HepG2 (cell line): ENCODE measurements around the gene NFYC. TPM values are rescaled to one million over a fixed set of nuclear protein-coding genes. Genes with fewer than 3 reads are reported as not detected.

Source experiments
- ARID3A ChIP-seq: IDR thresholded peaks from 2 replicates; pipeline ENCODE4 v1.6.1; 2012; ENCODE audit warnings: low read depth, low read length, improper control_type of control experiment
- DMTF1 ChIP-seq: sonication (generic); formaldehyde crosslinking; IDR thresholded peaks from 2 replicates; pipeline ENCODE4 v1.4.0; 2020; ENCODE audit warnings: mild to moderate bottlenecking, missing genetic modification reagents
- EEA1 ChIP-seq: sonication (generic); formaldehyde crosslinking; IDR thresholded peaks from 2 replicates; pipeline ENCODE4 v1.5.1; 2020; ENCODE audit warnings: mild to moderate bottlenecking, missing genetic modification reagents, borderline replicate concordance
- KLF12 ChIP-seq: sonication (generic); formaldehyde crosslinking; IDR thresholded peaks from 2 replicates; pipeline ENCODE4 v1.4.0; 2020; ENCODE audit warnings: missing genetic modification reagents, borderline replicate concordance
- MBD4 ChIP-seq: IDR thresholded peaks from 2 replicates; pipeline ENCODE4 v1.6.1; 2012; ENCODE audit warnings: low read length, inconsistent platforms, borderline replicate concordance
- MTA3 ChIP-seq: sonication (generic); formaldehyde crosslinking; IDR thresholded peaks from 2 replicates; pipeline ENCODE4 v1.4.0; 2020; ENCODE audit warnings: missing genetic modification reagents
- MTF1 ChIP-seq: sonication (generic); formaldehyde crosslinking; IDR thresholded peaks from 2 replicates; pipeline ENCODE4 v1.5.0; 2020; ENCODE audit warnings: missing genetic modification reagents
- NR1H2 ChIP-seq: sonication (generic); formaldehyde crosslinking; IDR thresholded peaks from 2 replicates; pipeline ENCODE4 v1.8.1; 2022; ENCODE audit warnings: low read depth, missing genetic modification reagents, borderline replicate concordance
- RBFOX2 ChIP-seq: fragments of 200-400 bp; formaldehyde crosslinking; IDR thresholded peaks from 2 replicates; pipeline ENCODE4 v1.6.1; 2017; ENCODE audit warnings: low read depth, mild to moderate bottlenecking, low read length
- RERE ChIP-seq: IDR thresholded peaks from 2 replicates; pipeline ENCODE4 v1.6.1; 2016; ENCODE audit warnings: low read depth, missing genetic modification reagents, missing compliant biosample characterization
- STAG1 ChIP-seq: sonication (generic); formaldehyde crosslinking; IDR thresholded peaks from 2 replicates; pipeline ENCODE4 v1.4.0; 2020; ENCODE audit warnings: missing genetic modification reagents
- UBTF ChIP-seq: sonication (generic); formaldehyde crosslinking; IDR thresholded peaks from 2 replicates; pipeline ENCODE4 v1.4.0; 2020; ENCODE audit warnings: mild to moderate bottlenecking, missing genetic modification reagents
- ZBTB8A ChIP-seq: sonication (generic); formaldehyde crosslinking; IDR thresholded peaks from 2 replicates; pipeline ENCODE4 v1.4.0; 2020; ENCODE audit warnings: mild to moderate bottlenecking, low read depth, missing genetic modification reagents, borderline replicate concordance
- ZC3H13 ChIP-seq: sonication (generic); formaldehyde crosslinking; IDR thresholded peaks from 2 replicates; pipeline ENCODE4 v1.8.1; 2023; ENCODE audit warnings: mild to moderate bottlenecking, missing genetic modification reagents, moderate library complexity
- ZNF234 ChIP-seq: sonication (generic); formaldehyde crosslinking; conservative IDR thresholded peaks from 2 replicates; pipeline ENCODE4 v1.5.1; 2020; ENCODE audit warnings: mild to moderate bottlenecking, missing genetic modification reagents
- ZNF577 ChIP-seq: sonication (generic); formaldehyde crosslinking; IDR thresholded peaks from 2 replicates; pipeline ENCODE4 v1.4.0; 2020; ENCODE audit warnings: mild to moderate bottlenecking, low read depth, missing genetic modification reagents, borderline replicate concordance
- polyA plus RNA-seq, 8 experiments: library from polyadenylated mRNA; depleted of rRNA in 3 of 8; stranded (reverse) in 7 of 8; unstranded in 1 of 8; fragments of >200 nt; fragmentation: Illumina TruSeq in 4 of 8; extraction: Trizol in 4 of 8; gene quantifications; 2 replicates each; pipeline versions ENCODE4 v1.2.1 to v1.2.3, GENCODE V29; 2011 to 2016; ENCODE audit warnings: low read depth in 4 of 8, missing spikeins in 1 of 8, mixed read lengths in 1 of 8; ENCODE audit not compliant: insufficient read depth in 1 of 8
- total RNA-seq, 5 experiments: library from RNA; depleted of rRNA; stranded (reverse); fragments of >200 nt; fragmentation: Illumina TruSeq; extraction: Trizol; gene quantifications; 2 replicates each; pipeline ENCODE4 v1.2.3, GENCODE V29; 2016; ENCODE audit warnings: low read depth in 1 of 5

Gene NFYC
- total and polyA plus RNA-seq, 2 of the 13 experiments (the other 11 are each of a cell fraction or from before 2014, with no cell fraction given): 33.9 to 73.7 TPM

- no peak for TF ChIP-seq MTA3 (CRISPR knock-in tag)
- TF ChIP-seq ARID3A: 0 out of 2 replicates have a peak, but pooled peaks have one; percentile 26
- TF ChIP-seq UBTF: peak; percentile 73
- no peak for TF ChIP-seq STAG1
- TF ChIP-seq NR1H2 (CRISPR knock-in tag): no peak
- TF ChIP-seq KLF12 (CRISPR knock-in tag): 0 out of 2 replicates have a peak, but pooled peaks have one; percentile 19
- no peak for TF ChIP-seq MBD4
- no peak for TF ChIP-seq ZNF577
- peak; percentile 89; the same call in 1 of the 2 replicates for TF ChIP-seq ZNF234 (CRISPR knock-in tag)
- peak; percentile 99 for TF ChIP-seq RBFOX2
- no peak for TF ChIP-seq RERE (CRISPR knock-in tag)
- peak; percentile 97; the same call in 1 of the 2 replicates for TF ChIP-seq MTF1 (CRISPR knock-in tag)
- TF ChIP-seq EEA1 (CRISPR knock-in tag): no peak
- peak; percentile 96; the same call in 1 of the 2 replicates for TF ChIP-seq ZC3H13 (CRISPR knock-in tag)
- peak; percentile 99 for TF ChIP-seq ZBTB8A (CRISPR knock-in tag)
- TF ChIP-seq DMTF1 (CRISPR knock-in tag): peak; percentile 30; the same call in 1 of the 2 replicates
Observed at GRCh38 chr1:40691538-40692428, at the start of gene NFYC (continued).
